Ishikawa (cell line): ENCODE results near the gene NPTN.

Experiments
- CEBPB ChIP-seq: IDR thresholded peaks from 2 replicates; pipeline ENCODE4 v1.6.1; 2012
- CREB1 ChIP-seq: IDR thresholded peaks from 2 replicates; pipeline ENCODE4 v1.6.1; 2012; ENCODE audit warnings: low read depth
- EGR1 ChIP-seq: IDR thresholded peaks from 2 replicates; pipeline ENCODE4 v1.6.1; 2012
- EP300 ChIP-seq: IDR thresholded peaks from 2 replicates; pipeline ENCODE4 v1.6.1; 2012; ENCODE audit warnings: borderline replicate concordance
- FOXM1 ChIP-seq: IDR thresholded peaks from 2 replicates; pipeline ENCODE4 v1.6.1; 2012; ENCODE audit warnings: low read depth, borderline replicate concordance
- MAX ChIP-seq: IDR thresholded peaks from 2 replicates; pipeline ENCODE4 v1.6.1; 2012
- NFIC ChIP-seq: IDR thresholded peaks from 2 replicates; pipeline ENCODE4 v1.6.1; 2012
- RAD21 ChIP-seq: IDR thresholded peaks from 2 replicates; pipeline ENCODE4 v1.6.1; 2012; ENCODE audit warnings: low read depth
- REST ChIP-seq: IDR thresholded peaks from 2 replicates; pipeline ENCODE4 v1.6.1; 2012; ENCODE audit warnings: low read depth, mild to moderate bottlenecking
- TAF1 ChIP-seq: IDR thresholded peaks from 2 replicates; pipeline ENCODE4 v1.6.1; 2012; ENCODE audit warnings: low read depth, mild to moderate bottlenecking
- TCF12 ChIP-seq: IDR thresholded peaks from 2 replicates; pipeline ENCODE4 v1.6.1; 2012; ENCODE audit warnings: low read depth
- TEAD4 ChIP-seq: IDR thresholded peaks from 2 replicates; pipeline ENCODE4 v1.6.1; 2012
- USF1 ChIP-seq: IDR thresholded peaks from 2 replicates; pipeline ENCODE4 v1.6.1; 2012
- YY1 ChIP-seq: IDR thresholded peaks from 2 replicates; pipeline ENCODE4 v1.6.1; 2012; ENCODE audit warnings: low read depth
- ZBTB7A ChIP-seq: IDR thresholded peaks from 2 replicates; pipeline ENCODE4 v1.6.1; 2012; ENCODE audit warnings: low read depth

Gene NPTN

GRCh38 chr15:73594109-73594508 lies 39.1 kb downstream of the NPTN start:
- TF ChIP-seq RAD21 (no peak), REST (no peak), ZBTB7A (no peak), EP300 (no peak)

- TF ChIP-seq EP300 (no peak), CEBPB (no peak), CREB1 (no peak), ZBTB7A (no peak), MAX (no peak), NFIC (no peak), EGR1 (no peak), TCF12 (no peak), FOXM1 (no peak)
Measured at GRCh38 chr15:73593304-73594074, 39.7 kb downstream of the NPTN start.

- TF ChIP-seq EGR1 (no peak), TEAD4 (no peak), NFIC (no peak), ZBTB7A (no peak), CEBPB (no peak), YY1 (no peak), TCF12 (no peak)
Measured at GRCh38 chr15:73590263-73590662, 42.9 kb downstream of the NPTN start.

GRCh38 chr15:73589766-73590165 lies 43.4 kb downstream of the NPTN start:
- TF ChIP-seq EGR1 (no peak), TAF1 (no peak), TEAD4 (no peak), USF1 (no peak), ZBTB7A (no peak), TCF12 (no peak), MAX (no peak), FOXM1 (no peak), REST (no peak), CEBPB (no peak), YY1 (no peak), EP300 (no peak), RAD21 (no peak), NFIC (no peak), CREB1 (no peak)

GRCh38 chr15:73585871-73586654 lies 47.1 kb downstream of the NPTN start:
- TF ChIP-seq RAD21, result no peak
- no peak for TF ChIP-seq FOXM1
- TF ChIP-seq CREB1, result no peak
- no peak for TF ChIP-seq USF1
- TF ChIP-seq TAF1, result no peak
- TF ChIP-seq REST, result no peak
- TF ChIP-seq MAX, result no peak
- TF ChIP-seq TCF12, result no peak
- TF ChIP-seq EGR1, result no peak
- no peak for TF ChIP-seq NFIC
- TF ChIP-seq ZBTB7A, result no peak
